ENCODE results near the gene HMGXB3.
A peak's percentile ranks its signal among the peaks of the same experiment; 100 is the strongest.

DNA sequence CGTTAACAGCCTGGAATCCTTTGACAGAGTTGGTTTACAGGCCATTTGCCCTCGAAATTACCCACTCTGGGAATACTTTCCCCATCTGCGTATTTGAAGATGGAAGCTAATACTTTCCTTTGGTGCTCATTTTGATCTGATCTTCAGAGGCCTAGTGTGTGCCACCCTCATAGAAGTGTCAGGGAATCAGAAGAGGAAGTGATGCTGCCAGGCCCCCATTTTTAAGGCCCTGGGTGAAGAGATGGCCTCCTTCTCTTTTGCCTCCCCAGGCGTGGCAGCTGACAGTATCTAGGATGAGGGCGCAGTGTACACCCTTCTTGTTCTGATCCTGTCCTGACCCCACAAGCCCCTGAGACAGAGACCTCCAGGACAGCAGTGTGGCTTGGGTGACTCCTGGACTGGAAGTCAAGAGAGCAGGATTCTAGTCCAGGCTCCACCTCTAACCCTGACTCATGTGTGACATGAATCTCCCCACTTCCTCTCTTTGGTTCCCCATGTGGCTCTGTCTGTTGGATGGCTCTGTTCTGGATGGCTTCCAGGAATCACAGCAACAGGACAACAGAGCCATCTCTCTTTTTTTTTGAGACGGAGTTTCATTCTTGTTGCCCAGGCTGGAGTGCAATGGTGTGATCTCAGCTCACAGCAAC, 58.1 kb downstream of the HMGXB3 start:
- TF ChIP-seq, protein P1, sequence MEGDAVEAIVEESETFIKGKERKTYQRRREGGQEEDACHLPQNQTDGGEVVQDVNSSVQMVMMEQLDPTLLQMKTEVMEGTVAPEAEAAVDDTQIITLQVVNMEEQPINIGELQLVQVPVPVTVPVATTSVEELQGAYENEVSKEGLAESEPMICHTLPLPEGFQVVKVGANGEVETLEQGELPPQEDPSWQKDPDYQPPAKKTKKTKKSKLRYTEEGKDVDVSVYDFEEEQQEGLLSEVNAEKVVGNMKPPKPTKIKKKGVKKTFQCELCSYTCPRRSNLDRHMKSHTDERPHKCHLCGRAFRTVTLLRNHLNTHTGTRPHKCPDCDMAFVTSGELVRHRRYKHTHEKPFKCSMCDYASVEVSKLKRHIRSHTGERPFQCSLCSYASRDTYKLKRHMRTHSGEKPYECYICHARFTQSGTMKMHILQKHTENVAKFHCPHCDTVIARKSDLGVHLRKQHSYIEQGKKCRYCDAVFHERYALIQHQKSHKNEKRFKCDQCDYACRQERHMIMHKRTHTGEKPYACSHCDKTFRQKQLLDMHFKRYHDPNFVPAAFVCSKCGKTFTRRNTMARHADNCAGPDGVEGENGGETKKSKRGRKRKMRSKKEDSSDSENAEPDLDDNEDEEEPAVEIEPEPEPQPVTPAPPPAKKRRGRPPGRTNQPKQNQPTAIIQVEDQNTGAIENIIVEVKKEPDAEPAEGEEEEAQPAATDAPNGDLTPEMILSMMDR (IDR thresholded peaks at IDR 0.05; ENCODE audit: insufficient read depth, low read length): no peak
- TF ChIP-seq POLR2AphosphoS5 (IDR thresholded peaks at IDR 0.05; ENCODE audit: low read depth): peak; percentile 64

Data from HL-60 (cell line).